ENCODE results near the gene IL13RA1.

The IL13RA1 gene

GRCh38 chrX:118824173-118824730 is 96.8 kb downstream of the IL13RA1 start (continued):
- TF ChIP-seq ZNF639 (tag by site-specific recombination; IDR thresholded peaks at IDR 0.05) = no peak

- no peaks in the 10 kb centered on the region for H3K36me3 ChIP-seq (ENCODE audit: control insufficient read depth in 2 of 2, insufficient read depth in 1 of 2, low read length in 2 of 2)
- no peak overlapping the region for H3K4me3 ChIP-seq (ENCODE audit: low read depth, low read length)
- H3K9me3 ChIP-seq (ENCODE audit: control insufficient read depth, insufficient read depth, low read depth, low read length) = no peaks in the 10 kb centered on the region
- POLR2A ChIA-PET = no interaction called here
- no peak overlapping the region for H3K27ac ChIP-seq (ENCODE audit: extremely low read depth, low read depth, low read length)
- H3K4me1 ChIP-seq (ENCODE audit: control insufficient read depth, insufficient read depth, low read length) = no peaks in the 10 kb centered on the region
- CTCF ChIA-PET = interaction anchor here (0.6 to 5.0 kb wide), 3 partner anchors 13 to 1545 kb away, joined by 3 to 27 read pairs (median 5); no protein-coding TSS in a partner anchor
- TF ChIP-seq ZNF645 (tag by site-specific recombination; IDR thresholded peaks at IDR 0.05) (no peak), ZBTB49 (tag by site-specific recombination; IDR thresholded peaks at IDR 0.05; ENCODE audit: low read depth) (no peak), ZNF571 (tag by site-specific recombination; IDR thresholded peaks at IDR 0.05) (no peak), ZNF140 (tag by site-specific recombination; IDR thresholded peaks at IDR 0.05) (no peak), ZNF416 (tag by site-specific recombination; IDR thresholded peaks at IDR 0.05) (no peak), ZNF514 (tag by site-specific recombination; IDR thresholded peaks at IDR 0.05) (no peak), ZSCAN18 (tag by site-specific recombination; IDR thresholded peaks at IDR 0.05) (no peak), ZNF2 (tag by site-specific recombination; IDR thresholded peaks at IDR 0.05) (no peak), ZNF610 (tag by site-specific recombination; IDR thresholded peaks at IDR 0.05; ENCODE audit: borderline replicate concordance) (no peak), ZSCAN5A (tag by site-specific recombination; IDR thresholded peaks at IDR 0.05) (no peak), ZNF660 (tag by site-specific recombination; IDR thresholded peaks at IDR 0.05) (no peak), ZBTB1 (tag by site-specific recombination; IDR thresholded peaks at IDR 0.05) (no peak), OVOL3 (tag by site-specific recombination; IDR thresholded peaks at IDR 0.05) (no peak), ZNF529 (tag by site-specific recombination; IDR thresholded peaks at IDR 0.05; ENCODE audit: insufficient replicate concordance) (no peak)
Measured at GRCh38 chrX:118825227-118825626, 97.8 kb downstream of the IL13RA1 start.

Measured in HEK293 (cell line).